Frontal cortex (tissue), 4 donors: ENCODE results near the gene C3AR1. TPM values are rescaled to one million over a fixed set of nuclear protein-coding genes. Genes with fewer than 3 reads are reported as not detected.
"Not testable (repeated sequence)": the region's sequence is repeated elsewhere in the genome, so short reads cannot be mapped to it uniquely, and the experiment has no call there.

Experiments used
- DNase-seq, 2 donors: peaks; one replicate each; pipeline ENCODE4 v3.0.0; 2012; ENCODE audit warnings: low spot score in 2 of 2
- FAIRE-seq: peaks from 2 replicates; lab custom pipeline; 2012; peaks lifted over from hg19 to GRCh38; lab: Jason Lieb, UNC
- total RNA-seq: library from RNA; depleted of rRNA; stranded (reverse); fragments of >200 nt; gene quantifications from one replicate; pipeline ENCODE4 v1.2.3, GENCODE V29; 2014
- donor health status: control.
- donor health status: control.
- donor health status: control.

C3AR1 gene
- total RNA-seq, 1 donor from 2014 or later = 1.6 TPM

DNA sequence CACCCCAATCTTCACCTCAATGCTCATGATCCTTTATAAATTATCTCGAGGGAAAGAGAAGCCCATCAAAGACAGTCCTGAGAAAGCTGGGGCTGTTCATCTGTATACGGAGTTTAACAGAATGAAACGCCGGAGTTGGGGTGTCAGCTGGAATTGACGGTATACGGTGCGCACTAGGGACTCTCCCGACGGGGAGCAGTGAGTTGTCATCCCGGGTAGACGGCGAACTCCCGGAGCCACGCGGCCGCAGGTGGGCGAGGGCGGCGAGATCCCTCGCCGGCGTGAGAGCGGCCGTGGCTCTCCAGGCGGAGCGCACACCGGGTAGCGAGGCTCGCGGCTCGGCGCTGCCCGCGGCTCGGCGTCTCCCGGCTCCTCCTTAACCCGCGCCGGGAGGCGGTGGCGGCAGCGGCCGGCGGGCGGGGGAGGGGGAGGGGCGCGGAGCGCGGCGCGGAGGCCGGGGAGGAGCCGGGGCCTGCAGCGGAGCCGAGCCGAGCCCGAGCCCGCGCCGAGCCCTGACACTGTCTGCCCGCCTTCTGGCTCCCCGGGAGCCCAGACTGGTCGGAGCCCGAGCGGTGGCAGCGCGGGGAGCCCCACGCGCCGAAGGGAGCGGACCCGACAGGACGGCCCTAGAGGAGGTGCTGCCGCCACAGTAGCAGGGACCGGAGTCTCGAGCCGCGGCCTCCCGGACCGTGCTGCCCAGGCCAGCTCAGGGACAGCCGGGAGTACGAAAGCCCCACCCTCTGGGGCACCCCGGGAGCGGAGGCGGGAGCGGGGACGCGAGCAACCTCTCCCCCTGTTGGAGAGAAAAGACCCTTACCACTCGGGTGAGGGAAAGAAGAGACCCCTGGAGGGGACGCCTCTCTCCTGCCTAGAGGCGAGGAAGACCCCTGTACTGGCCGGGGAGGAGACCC lies 33.7 kb downstream of the C3AR1 start, which contains the start of gene FOXJ2:
Gene FOXJ2, plus strand, starts transcription at position 475 of the 911 bp plus-strand sequence. CDS start 7,117 bp downstream, outside the sequence.
- FAIRE-seq (no peak), DNase-seq (peak; percentile 83 to 89)

GRCh38 chr12:8031872-8032241 lies 34.3 kb downstream of the C3AR1 start:
- FAIRE-seq (no peak), DNase-seq (no peak)

- DNase-seq, FAIRE-seq: not testable (repeated sequence)
Observed at GRCh38 chr12:8031017-8031416, 35.1 kb downstream of the C3AR1 start.

- DNase-seq (no peak), FAIRE-seq (no peak)
Observed at GRCh38 chr12:8030189-8030588, 36.0 kb downstream of the C3AR1 start.

GRCh38 chr12:8028267-8028666 lies 37.9 kb downstream of the C3AR1 start:
- FAIRE-seq = no peak
- no peak for DNase-seq

DNA sequence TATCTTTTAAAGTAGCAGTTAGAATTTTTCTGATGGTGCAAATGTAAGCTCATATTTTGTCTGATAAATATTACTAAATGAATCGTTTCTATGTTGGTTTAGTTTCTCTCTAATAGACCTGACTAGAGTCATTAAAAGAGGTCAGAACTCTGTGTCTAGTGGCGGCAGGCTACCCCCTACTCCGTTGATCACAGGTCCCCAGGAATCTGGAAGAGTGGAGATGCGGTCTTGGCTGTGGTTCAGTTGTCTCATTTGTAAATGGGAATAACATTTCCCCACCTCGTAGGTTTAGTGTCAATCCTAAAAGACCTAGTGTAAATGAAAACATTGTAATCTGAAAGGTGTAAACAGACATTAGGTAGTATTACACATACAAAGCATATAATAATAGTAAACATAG lies 38.3 kb downstream of the C3AR1 start:
- FAIRE-seq (no peak), DNase-seq (no peak)

DNA sequence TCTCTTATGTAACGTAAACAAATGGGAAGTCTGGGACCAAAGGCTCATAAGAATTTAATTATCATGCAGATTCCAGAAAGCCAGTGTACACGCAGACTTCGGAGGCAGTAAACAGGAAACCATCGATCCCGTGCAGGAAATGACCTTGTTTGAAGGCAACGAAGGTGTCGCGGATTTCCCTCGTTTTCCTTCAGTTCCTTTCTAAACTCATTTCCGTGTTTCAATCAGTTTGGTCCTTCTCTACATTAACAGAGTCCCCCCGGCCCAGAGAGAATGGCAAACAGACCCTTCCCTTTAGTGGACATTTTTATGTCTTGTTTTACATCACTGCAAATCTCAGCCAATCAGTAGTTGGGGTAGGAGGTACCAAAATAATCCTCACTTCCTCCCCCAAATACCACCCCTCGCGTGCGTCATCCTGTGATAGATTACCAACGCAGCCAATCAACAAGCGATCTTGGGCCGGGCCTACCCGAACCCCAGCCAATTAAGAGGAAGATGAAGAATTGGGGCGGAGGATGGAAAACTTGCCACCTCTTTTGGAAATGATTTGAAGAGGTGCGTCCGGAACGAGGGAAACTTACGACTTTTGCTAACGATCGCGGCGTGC lies 39.8 kb downstream of the C3AR1 start:
- DNase-seq (peak; percentile 89 to 91), FAIRE-seq (peak; percentile 99)

GRCh38 chr12:8018666-8019581 lies 47.2 kb downstream of the C3AR1 start:
- FAIRE-seq (no peak), DNase-seq (no peak)

GRCh38 chr12:8018213-8018612 lies 47.9 kb downstream of the C3AR1 start:
- FAIRE-seq, DNase-seq: not testable (repeated sequence)

- DNase-seq = no peak
Observed at GRCh38 chr12:8014836-8015235, 51.3 kb downstream of the C3AR1 start.

DNA sequence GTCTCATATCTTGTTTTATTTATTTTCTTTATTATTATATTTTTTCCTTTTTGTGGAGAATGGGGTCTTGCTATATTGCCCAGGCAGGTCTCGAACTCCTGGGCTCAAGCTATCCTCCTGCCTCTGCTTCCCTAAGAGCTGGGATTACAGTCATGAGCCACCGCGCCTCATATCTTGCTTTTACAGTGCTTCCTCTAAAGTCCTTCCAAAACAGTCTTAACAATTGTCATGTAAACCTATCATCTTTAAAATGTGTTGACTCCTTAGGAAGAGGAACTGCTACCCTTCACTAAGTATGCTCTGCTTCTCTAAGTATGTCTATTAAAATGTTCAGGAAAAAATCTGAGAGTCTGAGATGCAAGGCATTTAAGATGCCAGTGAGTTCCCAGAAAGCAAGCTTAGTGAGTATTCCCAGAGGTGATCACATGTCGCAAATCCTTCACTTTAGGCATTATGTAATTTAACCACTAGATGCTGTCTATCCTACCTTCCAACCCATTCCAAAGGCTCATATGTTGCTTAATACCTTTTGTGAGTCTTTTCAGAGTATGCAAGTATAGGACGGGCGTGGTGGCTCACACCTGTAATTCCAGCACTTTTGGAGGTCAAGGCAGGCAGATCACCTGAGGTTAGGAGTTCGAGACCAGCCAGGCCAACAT lies 53.4 kb downstream of the C3AR1 start:
- DNase-seq (no peak), FAIRE-seq (no peak)

More at GRCh38 chr12:8014836-8015235, 51.3 kb downstream of the C3AR1 start:
- FAIRE-seq = no peak

- DNase-seq (no peak), FAIRE-seq (no peak)
Observed at GRCh38 chr12:8011331-8011730, 54.8 kb downstream of the C3AR1 start.

Other genes starting within 250 kb of the C3AR1 start
- gene SLC2A14, start 193.4 kb downstream of the C3AR1 start, total RNA-seq = under 0.01 TPM
- gene SLC2A3, start 130.2 kb downstream of the C3AR1 start, total RNA-seq = 50.5 TPM
- gene FOXJ2, start 33.6 kb downstream of the C3AR1 start, total RNA-seq = 6.1 TPM
- gene NECAP1, start 15.9 kb upstream of the C3AR1 start, total RNA-seq = 198 TPM
- 1.2 TPM for gene CLEC4A, start 57.3 kb upstream of the C3AR1 start, total RNA-seq
- not detected for gene ZNF705A, start 90.7 kb upstream of the C3AR1 start, total RNA-seq
- 0.41 TPM for gene FAM90A1, start 161.3 kb upstream of the C3AR1 start, total RNA-seq